ENCODE data around the gene INPP5A. TPM values are rescaled to one million over a fixed set of nuclear protein-coding genes. Genes with fewer than 3 reads are reported as not detected.

The INPP5A gene
- total RNA-seq, 1 donor from 2014 or later, result 41.0 TPM

GRCh38 chr10:132565516-132566209, 28.1 kb downstream of the INPP5A start:
- Mint-ChIP-seq H3K36me3 (peaks cover 6% of the 10 kb centered on the region), H3K9me3 (peaks cover 4% of the 10 kb centered on the region), H3K27ac (no peak overlapping the region), H3K27me3 (ENCODE audit: low read depth) (no peaks in the 10 kb centered on the region), H3K4me3 (no peak overlapping the region), H3K4me1 (peaks cover 9% of the 10 kb centered on the region)
- DNase-seq (ENCODE audit: low spot score in 2 of 2, unreplicated experiment in 2 of 2), result no peak
- TF ChIP-seq, protein P1, sequence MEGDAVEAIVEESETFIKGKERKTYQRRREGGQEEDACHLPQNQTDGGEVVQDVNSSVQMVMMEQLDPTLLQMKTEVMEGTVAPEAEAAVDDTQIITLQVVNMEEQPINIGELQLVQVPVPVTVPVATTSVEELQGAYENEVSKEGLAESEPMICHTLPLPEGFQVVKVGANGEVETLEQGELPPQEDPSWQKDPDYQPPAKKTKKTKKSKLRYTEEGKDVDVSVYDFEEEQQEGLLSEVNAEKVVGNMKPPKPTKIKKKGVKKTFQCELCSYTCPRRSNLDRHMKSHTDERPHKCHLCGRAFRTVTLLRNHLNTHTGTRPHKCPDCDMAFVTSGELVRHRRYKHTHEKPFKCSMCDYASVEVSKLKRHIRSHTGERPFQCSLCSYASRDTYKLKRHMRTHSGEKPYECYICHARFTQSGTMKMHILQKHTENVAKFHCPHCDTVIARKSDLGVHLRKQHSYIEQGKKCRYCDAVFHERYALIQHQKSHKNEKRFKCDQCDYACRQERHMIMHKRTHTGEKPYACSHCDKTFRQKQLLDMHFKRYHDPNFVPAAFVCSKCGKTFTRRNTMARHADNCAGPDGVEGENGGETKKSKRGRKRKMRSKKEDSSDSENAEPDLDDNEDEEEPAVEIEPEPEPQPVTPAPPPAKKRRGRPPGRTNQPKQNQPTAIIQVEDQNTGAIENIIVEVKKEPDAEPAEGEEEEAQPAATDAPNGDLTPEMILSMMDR (IDR thresholded peaks at IDR 0.05; ENCODE audit: unreplicated experiment), result no peak

- H3K4me3 Mint-ChIP-seq, result no peak overlapping the region
- peak in 1 of 2 experiments; percentile 9 for DNase-seq (ENCODE audit: low spot score in 2 of 2, unreplicated experiment in 2 of 2)
These were observed 29.3 kb downstream of the INPP5A start for GRCh38 chr10:132566892-132567291.

DNA sequence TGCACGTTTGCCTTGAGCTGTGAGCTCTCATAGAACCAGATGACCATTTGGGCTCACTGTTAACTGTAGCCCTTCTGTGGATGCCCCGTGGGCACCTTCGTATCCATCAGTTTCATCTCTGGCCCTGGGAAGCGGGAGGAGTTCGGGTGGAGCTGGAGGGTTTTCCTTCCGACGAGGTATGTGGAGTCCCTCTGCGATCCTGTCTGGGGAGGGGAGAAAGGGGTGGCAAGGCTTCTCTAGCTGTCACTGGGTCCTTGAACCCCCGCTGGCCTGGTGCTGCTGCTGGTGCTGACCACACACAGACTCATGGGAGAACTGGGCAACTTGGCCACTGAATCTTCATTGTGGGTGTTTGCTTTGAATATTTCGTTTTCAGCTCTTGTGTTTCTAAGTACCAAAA, 32.7 kb downstream of the INPP5A start:
- H3K9me3 Mint-ChIP-seq, result no peaks in the 10 kb centered on the region
- no peaks in the 10 kb centered on the region for H3K27me3 Mint-ChIP-seq (ENCODE audit: low read depth)
- H3K36me3 Mint-ChIP-seq, result no peaks in the 10 kb centered on the region
- TF ChIP-seq, protein P1 (IDR thresholded peaks at IDR 0.05; ENCODE audit: unreplicated experiment), result no peak
- H3K4me1 Mint-ChIP-seq, result peaks cover 12% of the 10 kb centered on the region
- no peak for DNase-seq (ENCODE audit: low spot score in 2 of 2, unreplicated experiment in 2 of 2)
- no peak overlapping the region for H3K27ac Mint-ChIP-seq
- no peak overlapping the region for H3K4me3 Mint-ChIP-seq

More at GRCh38 chr10:132566892-132567291, 29.3 kb downstream of the INPP5A start:
- peaks cover 3% of the 10 kb centered on the region for H3K36me3 Mint-ChIP-seq
- no peaks in the 10 kb centered on the region for H3K27me3 Mint-ChIP-seq (ENCODE audit: low read depth)
- H3K27ac Mint-ChIP-seq, result peak overlapping the region; percentile 56
- TF ChIP-seq, protein P1 (IDR thresholded peaks at IDR 0.05; ENCODE audit: unreplicated experiment), result no peak
- H3K9me3 Mint-ChIP-seq, result no peaks in the 10 kb centered on the region
- H3K4me1 Mint-ChIP-seq, result peaks cover 9% of the 10 kb centered on the region

- TF ChIP-seq, protein P1 (IDR thresholded peaks at IDR 0.05; ENCODE audit: unreplicated experiment), result no peak
- H3K9me3 Mint-ChIP-seq, result no peaks in the 10 kb centered on the region
- H3K4me1 Mint-ChIP-seq, result peaks cover 16% of the 10 kb centered on the region
- no peaks in the 10 kb centered on the region for H3K36me3 Mint-ChIP-seq
- H3K27me3 Mint-ChIP-seq (ENCODE audit: low read depth), result no peaks in the 10 kb centered on the region
- H3K27ac Mint-ChIP-seq, result peak overlapping the region; percentile 81
- no peak overlapping the region for H3K4me3 Mint-ChIP-seq
- no peak for DNase-seq (ENCODE audit: low spot score in 2 of 2, unreplicated experiment in 2 of 2)
These were observed 33.4 kb downstream of the INPP5A start for GRCh38 chr10:132570771-132571649.

DNA sequence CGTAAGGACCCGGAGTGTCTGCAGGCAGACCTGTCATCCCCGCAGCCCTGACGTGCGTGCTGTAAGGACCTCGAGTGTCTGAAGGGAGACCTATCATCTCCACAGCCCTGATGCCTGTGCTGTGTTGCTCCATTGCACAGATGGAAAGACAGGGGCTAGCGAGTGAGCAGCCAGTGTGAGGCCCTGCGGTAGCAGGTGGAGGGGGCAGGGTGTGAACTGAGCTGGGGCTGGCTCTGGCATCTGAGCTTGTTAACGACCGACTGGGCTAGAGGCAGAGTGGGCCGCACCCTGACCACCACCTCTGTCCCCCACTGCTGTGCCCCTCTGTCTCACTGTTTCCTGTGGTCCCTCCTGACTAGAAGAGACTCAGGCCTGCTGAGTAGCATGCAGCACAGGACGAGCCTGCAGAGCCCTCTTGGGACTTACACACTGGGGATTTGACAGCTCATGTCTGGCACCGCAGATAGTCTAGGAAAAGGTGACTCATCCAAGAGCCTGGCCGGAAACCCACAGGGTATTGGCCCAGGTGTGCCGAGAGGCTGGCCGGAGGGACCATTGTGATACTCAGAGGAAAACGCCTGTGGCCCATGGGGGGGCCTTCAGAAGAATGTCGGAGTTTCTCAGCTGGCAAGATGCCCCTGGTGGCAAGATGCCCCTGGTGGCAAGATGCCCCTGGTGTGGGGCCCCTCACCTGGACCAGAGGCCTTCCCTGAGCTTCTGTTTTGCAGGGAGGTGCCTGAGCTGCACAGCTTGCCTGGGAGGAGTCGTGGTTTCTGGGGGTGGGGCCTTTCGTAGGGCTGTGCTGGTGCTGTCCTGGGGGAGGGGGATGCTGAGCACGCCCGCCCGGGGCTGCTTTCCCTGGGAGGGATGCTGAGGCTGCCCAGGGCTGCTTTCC, 34.3 kb downstream of the INPP5A start:
- Mint-ChIP-seq H3K4me3 (no peak overlapping the region), H3K36me3 (no peaks in the 10 kb centered on the region), H3K27me3 (ENCODE audit: low read depth) (no peaks in the 10 kb centered on the region), H3K27ac (peak overlapping the region; percentile 81), H3K4me1 (peaks cover 18% of the 10 kb centered on the region), H3K9me3 (no peaks in the 10 kb centered on the region)
- DNase-seq (ENCODE audit: low spot score in 2 of 2, unreplicated experiment in 2 of 2), result no peak
- TF ChIP-seq, protein P1 (IDR thresholded peaks at IDR 0.05; ENCODE audit: unreplicated experiment), result no peak

All from mesothelial cell of epicardium (in vitro differentiated cells).